ENCODE results near the gene ZNF628. TPM values are rescaled to one million over a fixed set of nuclear protein-coding genes. Genes with fewer than 3 reads are reported as not detected.
A peak's percentile ranks its signal among the peaks of the same experiment; 100 is the strongest.

Gene ZNF628
- total RNA-seq, 2 donors from 2014 or later = 9.9 to 12.6 TPM

DNA sequence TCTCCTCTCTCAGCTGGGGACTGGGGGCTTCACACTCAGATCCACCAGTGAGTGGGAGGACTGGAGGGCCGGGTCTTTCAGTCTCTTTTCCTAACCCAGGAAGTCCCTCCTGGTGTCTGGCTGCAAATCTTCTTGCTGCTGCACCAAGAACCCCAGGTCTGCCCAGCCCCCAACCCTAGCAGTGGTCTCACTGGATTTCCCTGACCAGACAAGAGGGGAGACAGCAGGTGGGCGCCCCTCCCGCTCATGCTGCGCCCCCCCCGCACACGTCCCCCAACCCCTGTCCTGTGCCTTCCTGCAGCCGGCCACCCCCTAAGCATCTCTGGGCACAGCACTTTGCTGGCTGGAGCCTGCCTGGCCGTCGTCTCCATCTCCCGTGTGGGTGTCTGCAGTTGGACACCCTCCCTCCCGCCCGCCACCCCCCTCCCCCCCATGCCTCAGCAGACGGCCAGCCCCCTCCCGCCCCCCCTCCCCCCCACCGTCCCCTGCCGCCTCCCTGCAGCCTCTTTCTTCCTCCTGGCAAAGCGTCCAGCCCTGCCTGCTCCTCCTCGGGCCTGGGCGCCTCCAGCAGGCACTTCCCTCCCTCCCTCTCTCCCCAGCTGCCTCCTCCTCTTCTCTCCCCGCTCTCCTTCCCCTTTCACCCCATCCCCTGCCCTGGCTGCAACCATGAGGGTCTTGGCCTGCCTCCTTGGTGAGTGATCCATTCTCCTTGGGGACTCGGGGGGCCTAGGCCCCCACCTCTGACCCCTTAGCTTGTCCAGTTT lies 11.7 kb downstream of the ZNF628 start, which contains the start of gene SSC5D:
TSS of gene SSC5D (plus strand) at position 513 of the 764 bp plus-strand sequence. CDS start at position 667, 154 bp downstream.
- H3K27ac ChIP-seq (ENCODE audit: low read depth, low read length) = peak within 1 kb of the TSS; percentile 83
- H3K4me1 Mint-ChIP-seq = peaks cover 15% of the 10 kb centered on the region
- H3K9me3 Mint-ChIP-seq = no peaks in the 10 kb centered on the region
- TF ChIP-seq CTCF (conservative IDR thresholded peaks at IDR 0.05) = no peak
- no peak within 1 kb of the TSS for H3K4me3 ChIP-seq (ENCODE audit: low read length)
- H3K9ac ChIP-seq (ENCODE audit: extremely low read depth, low read length, poor library complexity, severe bottlenecking) = no peak within 1 kb of the TSS
- H3K27me3 ChIP-seq (ENCODE audit: control insufficient read depth, insufficient read depth, low read length, poor library complexity, severe bottlenecking) = no peaks in the 10 kb centered on the region
- peak within 1 kb of the TSS; percentile 21 for H3K27ac Mint-ChIP-seq
- H3K36me3 ChIP-seq (ENCODE audit: control insufficient read depth, insufficient read depth, low read length) = no peaks in the 10 kb centered on the region
- no peaks in the 10 kb centered on the region for H3K36me3 Mint-ChIP-seq (ENCODE audit: low read depth)
- WGBS, 2 experiments (ENCODE audit: insufficient coverage in 1 of 2, insufficient read length in 1 of 2) = 27 to 28% methylated on average over 5 to 15 of the region's 21 CpGs
- H3K4me3 Mint-ChIP-seq = peak within 1 kb of the TSS; percentile 33
- peak; percentile 69 for DNase-seq
- peaks cover 5% of the 10 kb centered on the region for H3K27me3 Mint-ChIP-seq (ENCODE audit: insufficient read depth)
- H3K9me3 ChIP-seq (ENCODE audit: control insufficient read depth, low read length) = no peaks in the 10 kb centered on the region
- H3K4me1 ChIP-seq (ENCODE audit: control insufficient read depth, insufficient read depth, low read length) = peaks cover 17% of the 10 kb centered on the region

DNA sequence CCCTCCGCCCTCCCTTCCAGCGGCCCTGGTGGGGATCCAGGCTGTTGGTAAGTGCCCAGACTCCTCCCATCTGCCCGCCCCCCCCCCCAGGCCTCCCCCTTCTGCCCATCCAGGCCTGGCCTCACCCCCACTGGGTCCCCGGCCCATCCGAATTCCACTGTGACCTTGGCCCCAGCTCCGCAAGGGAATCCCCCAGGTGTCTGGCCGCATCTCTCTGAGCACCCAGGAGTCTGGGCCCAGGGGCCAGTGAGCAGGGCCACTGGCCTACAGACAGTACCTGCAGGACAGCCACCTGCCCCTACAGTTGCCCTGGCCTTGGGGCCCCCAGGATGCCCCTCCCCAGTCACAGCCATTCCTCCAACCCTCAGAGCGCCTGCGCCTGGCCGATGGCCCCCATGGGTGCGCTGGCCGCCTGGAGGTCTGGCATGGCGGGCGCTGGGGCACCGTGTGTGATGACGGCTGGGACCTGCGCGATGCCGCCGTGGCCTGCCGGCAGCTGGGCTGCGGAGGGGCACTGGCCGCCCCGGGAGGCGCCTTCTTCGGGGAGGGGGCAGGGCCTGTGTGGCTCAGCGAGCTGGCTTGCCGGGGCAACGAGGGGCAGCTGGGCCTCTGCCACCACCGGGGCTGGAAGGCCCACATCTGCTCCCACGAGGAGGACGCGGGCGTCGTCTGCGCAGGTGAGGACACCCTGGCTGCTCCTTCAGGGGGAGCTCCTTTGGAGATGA lies 12.7 kb downstream of the ZNF628 start:
- Histone ChIP-seq H3K27me3 (ENCODE audit: control insufficient read depth, insufficient read depth, low read length, poor library complexity, severe bottlenecking) (no peaks in the 10 kb centered on the region), H3K9ac (ENCODE audit: extremely low read depth, low read length, poor library complexity, severe bottlenecking) (no peak overlapping the region), H3K9me3 (ENCODE audit: control insufficient read depth, low read length) (no peaks in the 10 kb centered on the region), H3K36me3 (ENCODE audit: control insufficient read depth, insufficient read depth, low read length) (no peaks in the 10 kb centered on the region), H3K4me3 (ENCODE audit: low read length) (no peak overlapping the region), H3K4me1 (ENCODE audit: control insufficient read depth, insufficient read depth, low read length) (peaks cover 17% of the 10 kb centered on the region), H3K27ac (ENCODE audit: low read depth, low read length) (no peak overlapping the region)
- peaks cover 5% of the 10 kb centered on the region for H3K27me3 Mint-ChIP-seq (ENCODE audit: insufficient read depth)
- no peak for TF ChIP-seq CTCF (conservative IDR thresholded peaks at IDR 0.05)
- H3K4me1 Mint-ChIP-seq = peaks cover 15% of the 10 kb centered on the region
- no peaks in the 10 kb centered on the region for H3K36me3 Mint-ChIP-seq (ENCODE audit: low read depth)
- H3K4me3 Mint-ChIP-seq = no peak overlapping the region
- no peak overlapping the region for H3K27ac Mint-ChIP-seq
- H3K9me3 Mint-ChIP-seq = no peaks in the 10 kb centered on the region
- WGBS, 2 experiments (ENCODE audit: insufficient coverage in 1 of 2, insufficient read length in 1 of 2) = 78 to 79% methylated on average over 11 to 35 of the region's 36 CpGs
- peak; percentile 55 for DNase-seq

DNA sequence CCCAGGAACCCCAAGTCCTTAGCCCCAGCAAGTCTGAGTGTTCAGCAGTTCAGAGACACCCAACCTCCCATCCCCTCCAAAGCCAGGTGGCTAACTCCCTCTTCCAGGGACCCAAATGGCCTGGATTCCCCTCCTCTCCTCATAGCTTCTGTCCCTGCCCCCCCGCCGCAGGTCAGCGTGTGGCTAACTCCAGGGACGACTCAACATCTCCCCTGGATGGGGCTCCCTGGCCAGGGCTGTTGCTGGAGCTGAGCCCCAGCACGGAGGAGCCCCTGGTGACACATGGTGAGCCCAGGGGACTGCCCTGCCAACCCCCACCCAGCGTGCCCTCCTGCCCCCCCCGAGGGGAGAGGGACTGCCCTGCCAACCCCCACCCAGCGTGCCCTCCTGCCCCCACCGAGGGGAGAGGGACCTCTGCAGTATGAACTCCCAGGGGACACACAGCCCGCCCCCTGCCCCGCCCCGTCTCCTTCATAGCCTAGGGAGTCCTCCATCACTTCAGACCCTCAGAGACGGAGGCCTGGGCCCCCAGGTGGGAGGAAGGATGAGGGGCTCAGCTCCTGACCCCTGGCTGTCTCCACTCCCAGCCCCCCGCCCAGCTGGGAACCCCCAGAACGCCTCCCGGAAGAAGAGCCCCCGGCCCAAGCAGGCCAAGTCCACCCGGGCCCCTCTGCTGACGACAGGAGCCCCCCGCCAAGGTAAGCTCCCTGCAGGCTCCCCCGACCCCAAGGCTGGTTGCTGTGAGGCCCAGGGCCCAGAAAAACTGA lies 13.5 kb downstream of the ZNF628 start:
- peaks cover 17% of the 10 kb centered on the region for H3K4me1 ChIP-seq (ENCODE audit: control insufficient read depth, insufficient read depth, low read length)
- Mint-ChIP-seq H3K27ac (no peak overlapping the region), H3K4me1 (peaks cover 15% of the 10 kb centered on the region), H3K27me3 (ENCODE audit: insufficient read depth) (peaks cover 7% of the 10 kb centered on the region), H3K9me3 (no peaks in the 10 kb centered on the region), H3K4me3 (no peak overlapping the region), H3K36me3 (ENCODE audit: low read depth) (no peaks in the 10 kb centered on the region)
- no peak overlapping the region for H3K9ac ChIP-seq (ENCODE audit: extremely low read depth, low read length, poor library complexity, severe bottlenecking)
- no peaks in the 10 kb centered on the region for H3K27me3 ChIP-seq (ENCODE audit: control insufficient read depth, insufficient read depth, low read length, poor library complexity, severe bottlenecking)
- H3K27ac ChIP-seq (ENCODE audit: low read depth, low read length) = no peak overlapping the region
- no peak for TF ChIP-seq CTCF (conservative IDR thresholded peaks at IDR 0.05)
- DNase-seq = no peak
- no peaks in the 10 kb centered on the region for H3K36me3 ChIP-seq (ENCODE audit: control insufficient read depth, insufficient read depth, low read length)
- H3K4me3 ChIP-seq (ENCODE audit: low read length) = no peak overlapping the region
- WGBS, 2 experiments (ENCODE audit: insufficient coverage in 1 of 2, insufficient read length in 1 of 2) = 80 to 87% methylated on average over 6 to 17 of the region's 21 CpGs
- no peaks in the 10 kb centered on the region for H3K9me3 ChIP-seq (ENCODE audit: control insufficient read depth, low read length)
